Measurements from ENCODE around the gene ATG5.
"Not testable (repeated sequence)": the region's sequence is repeated elsewhere in the genome, so short reads cannot be mapped to it uniquely, and the experiment has no call there.

Gene ATG5

GRCh38 chr6:106241498-106241897, 84.1 kb downstream of the ATG5 start:
- no peak overlapping the region for H3K27ac ChIP-seq
- TF ChIP-seq ZFX (IDR thresholded peaks at IDR 0.05; ENCODE audit: borderline replicate concordance): no peak
- no peak for TF ChIP-seq CTCF (IDR thresholded peaks at IDR 0.05)

GRCh38 chr6:106237286-106237685, 88.3 kb downstream of the ATG5 start:
- TF ChIP-seq ZFX (IDR thresholded peaks at IDR 0.05; ENCODE audit: borderline replicate concordance) (no peak), CTCF (IDR thresholded peaks at IDR 0.05) (no peak)
- no peak overlapping the region for H3K27ac ChIP-seq

GRCh38 chr6:106229876-106230445, 95.6 kb downstream of the ATG5 start:
- not testable (repeated sequence) for H3K27ac ChIP-seq

GRCh38 chr6:106227612-106228507, 97.7 kb downstream of the ATG5 start:
- no peak for TF ChIP-seq CTCF (IDR thresholded peaks at IDR 0.05)
- TF ChIP-seq ZFX (IDR thresholded peaks at IDR 0.05; ENCODE audit: borderline replicate concordance): no peak
- no peak overlapping the region for H3K27ac ChIP-seq

- H3K27ac ChIP-seq: no peak overlapping the region
- TF ChIP-seq ZFX (IDR thresholded peaks at IDR 0.05; ENCODE audit: borderline replicate concordance) (no peak), CTCF (IDR thresholded peaks at IDR 0.05) (no peak)
These were observed 98.9 kb downstream of the ATG5 start for GRCh38 chr6:106226676-106227075.

GRCh38 chr6:106225581-106225980, 100.0 kb downstream of the ATG5 start:
- no peak overlapping the region for H3K27ac ChIP-seq

GRCh38 chr6:106223300-106223930, 102.1 kb downstream of the ATG5 start:
- no peak overlapping the region for H3K27ac ChIP-seq
- TF ChIP-seq CTCF (IDR thresholded peaks at IDR 0.05) (peak; percentile 84), ZFX (IDR thresholded peaks at IDR 0.05; ENCODE audit: borderline replicate concordance) (no peak)

More at GRCh38 chr6:106225581-106225980, 100.0 kb downstream of the ATG5 start:
- TF ChIP-seq CTCF (IDR thresholded peaks at IDR 0.05) (no peak), ZFX (IDR thresholded peaks at IDR 0.05; ENCODE audit: borderline replicate concordance) (no peak)
